ENCODE data around the gene SLC17A1.

The SLC17A1 gene, protein sequence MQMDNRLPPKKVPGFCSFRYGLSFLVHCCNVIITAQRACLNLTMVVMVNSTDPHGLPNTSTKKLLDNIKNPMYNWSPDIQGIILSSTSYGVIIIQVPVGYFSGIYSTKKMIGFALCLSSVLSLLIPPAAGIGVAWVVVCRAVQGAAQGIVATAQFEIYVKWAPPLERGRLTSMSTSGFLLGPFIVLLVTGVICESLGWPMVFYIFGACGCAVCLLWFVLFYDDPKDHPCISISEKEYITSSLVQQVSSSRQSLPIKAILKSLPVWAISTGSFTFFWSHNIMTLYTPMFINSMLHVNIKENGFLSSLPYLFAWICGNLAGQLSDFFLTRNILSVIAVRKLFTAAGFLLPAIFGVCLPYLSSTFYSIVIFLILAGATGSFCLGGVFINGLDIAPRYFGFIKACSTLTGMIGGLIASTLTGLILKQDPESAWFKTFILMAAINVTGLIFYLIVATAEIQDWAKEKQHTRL
- 0 reads per million in 4 experiments for total RNA-seq

DNA sequence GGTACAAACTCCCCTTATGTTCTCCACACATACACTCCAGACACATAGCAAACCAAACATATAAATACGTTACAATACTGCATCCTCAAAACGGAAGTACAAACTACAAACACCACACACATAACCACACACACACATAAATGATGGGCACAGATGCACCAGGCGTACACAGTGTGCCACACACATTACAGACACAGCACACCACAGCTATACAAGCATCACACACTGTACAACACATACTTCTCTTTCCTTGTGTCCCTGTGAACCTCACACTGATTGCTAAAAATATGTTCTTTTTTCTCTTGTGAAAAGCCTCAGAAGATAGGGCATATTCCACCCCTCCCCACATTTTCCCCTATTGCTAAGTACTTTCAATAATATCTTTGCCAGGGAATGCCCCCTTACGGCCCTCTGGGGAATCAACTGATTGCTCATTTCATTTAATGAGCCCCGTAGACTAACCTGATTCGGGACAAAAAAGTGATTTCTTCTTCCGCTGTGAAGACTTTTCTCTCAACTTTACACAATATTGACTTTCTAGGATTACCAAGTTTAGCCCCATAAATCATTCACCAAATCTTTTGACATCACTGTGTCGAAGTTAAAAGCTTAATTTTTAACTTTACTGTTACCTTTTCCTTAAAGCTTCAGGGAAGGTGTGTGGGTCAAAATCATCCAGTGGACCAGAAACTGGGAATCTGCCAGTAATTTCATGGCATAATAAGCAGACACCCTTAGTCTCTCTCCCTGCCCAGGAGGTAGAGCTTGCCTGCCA, at the start of gene SLC17A1:
SLC17A1 (minus strand) TSS at position 521 of the 775 bp plus-strand sequence. CDS start 1,495 bp downstream, outside the sequence.
- DNase-seq, result no peak

DNA sequence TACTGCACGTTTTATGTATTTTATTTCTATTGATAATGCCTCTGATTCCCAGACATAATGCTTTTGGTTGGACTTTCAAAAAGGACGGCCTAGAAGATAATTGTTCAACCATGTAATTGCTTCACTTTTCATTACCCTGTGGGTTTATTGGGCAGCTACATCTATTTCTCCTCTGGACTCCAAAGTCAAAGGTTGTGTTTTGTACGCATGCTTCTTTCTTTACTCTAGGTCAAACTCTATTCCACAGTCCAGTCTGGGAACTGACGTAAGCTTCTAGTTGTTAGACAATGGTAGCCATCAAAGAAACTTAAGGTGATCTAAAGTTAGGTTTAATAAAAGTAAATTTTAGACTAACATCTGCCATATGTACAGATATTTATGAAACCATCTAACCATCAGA, 48.7 kb upstream of the SLC17A1 start:
- no peak for DNase-seq

DNA sequence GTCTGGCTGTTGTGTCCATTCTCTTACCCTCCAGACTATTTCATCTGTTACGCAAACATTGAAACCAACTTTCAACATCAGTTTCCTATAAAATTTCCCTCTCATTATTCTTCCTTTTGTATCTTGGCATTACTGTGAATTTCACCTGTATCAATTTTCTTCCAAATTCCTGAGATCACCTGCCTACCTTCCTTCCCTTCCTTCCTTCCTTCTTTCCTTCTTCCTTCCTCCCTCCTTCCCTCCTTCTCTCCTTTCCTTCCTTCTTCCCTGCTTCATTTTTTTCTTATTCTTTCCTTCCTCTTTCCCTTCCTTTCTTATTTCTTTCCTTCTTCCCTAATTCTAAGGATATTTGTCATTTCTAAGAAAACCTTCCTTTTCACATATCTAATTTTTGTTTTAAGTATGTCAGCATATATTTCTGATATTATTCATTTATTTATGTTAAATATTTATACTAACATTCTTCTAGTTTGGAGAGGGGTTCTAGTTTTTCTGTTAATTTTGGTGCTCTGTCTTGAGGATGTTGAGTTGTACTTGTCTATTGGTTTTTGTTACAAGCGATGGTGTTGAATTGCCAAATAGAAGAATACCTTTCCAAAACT, 47.0 kb upstream of the SLC17A1 start:
- no peak for DNase-seq

DNA sequence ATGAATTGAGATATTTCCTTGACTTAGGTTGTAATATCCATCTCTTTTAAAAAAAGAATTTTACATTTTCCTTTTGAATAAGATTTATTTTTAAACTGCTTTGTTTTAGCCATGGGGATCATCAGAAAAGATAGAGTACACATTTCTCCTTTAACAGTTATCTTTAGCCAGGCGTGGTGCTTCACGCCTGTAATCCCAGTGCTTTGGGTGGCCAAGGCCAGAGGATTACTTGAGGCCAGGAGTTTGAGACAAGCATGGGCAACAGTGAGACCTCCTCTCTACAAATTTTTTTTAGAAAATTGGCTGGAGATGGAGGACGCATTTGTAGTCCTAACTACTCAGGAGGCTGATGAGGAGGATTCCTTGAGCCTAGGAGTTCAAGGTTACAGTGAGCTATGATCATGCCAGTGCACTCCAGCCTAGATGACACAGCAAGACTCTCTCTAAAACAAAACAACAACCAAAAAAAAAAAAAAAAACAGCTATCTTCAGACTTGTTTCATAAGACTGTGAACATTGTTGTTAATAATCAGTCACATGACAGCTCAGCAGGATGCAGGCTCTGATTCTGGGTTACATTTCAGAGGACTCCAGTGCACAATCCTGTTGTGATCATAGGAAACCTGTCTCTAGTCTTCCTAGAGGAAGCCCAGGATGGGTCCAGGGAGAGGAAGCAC, 44.2 kb upstream of the SLC17A1 start:
- no peak for DNase-seq

DNA sequence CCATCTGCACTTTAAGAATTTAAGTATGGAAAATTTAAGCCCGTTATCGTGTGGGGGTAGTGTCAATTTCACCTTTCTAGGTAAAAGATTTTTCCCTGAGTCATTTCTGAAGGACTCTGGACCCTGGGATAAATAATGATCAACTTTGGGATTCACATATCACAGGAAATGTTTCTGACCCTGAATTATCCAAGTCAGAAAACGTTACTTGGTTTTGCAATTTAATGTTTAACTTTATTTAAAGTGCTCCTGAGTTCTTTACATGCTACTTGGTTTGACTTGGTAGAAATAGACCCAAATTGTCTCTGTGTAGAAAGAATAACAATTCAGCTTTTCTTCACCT, 43.7 kb upstream of the SLC17A1 start:
- no peak for DNase-seq

DNA sequence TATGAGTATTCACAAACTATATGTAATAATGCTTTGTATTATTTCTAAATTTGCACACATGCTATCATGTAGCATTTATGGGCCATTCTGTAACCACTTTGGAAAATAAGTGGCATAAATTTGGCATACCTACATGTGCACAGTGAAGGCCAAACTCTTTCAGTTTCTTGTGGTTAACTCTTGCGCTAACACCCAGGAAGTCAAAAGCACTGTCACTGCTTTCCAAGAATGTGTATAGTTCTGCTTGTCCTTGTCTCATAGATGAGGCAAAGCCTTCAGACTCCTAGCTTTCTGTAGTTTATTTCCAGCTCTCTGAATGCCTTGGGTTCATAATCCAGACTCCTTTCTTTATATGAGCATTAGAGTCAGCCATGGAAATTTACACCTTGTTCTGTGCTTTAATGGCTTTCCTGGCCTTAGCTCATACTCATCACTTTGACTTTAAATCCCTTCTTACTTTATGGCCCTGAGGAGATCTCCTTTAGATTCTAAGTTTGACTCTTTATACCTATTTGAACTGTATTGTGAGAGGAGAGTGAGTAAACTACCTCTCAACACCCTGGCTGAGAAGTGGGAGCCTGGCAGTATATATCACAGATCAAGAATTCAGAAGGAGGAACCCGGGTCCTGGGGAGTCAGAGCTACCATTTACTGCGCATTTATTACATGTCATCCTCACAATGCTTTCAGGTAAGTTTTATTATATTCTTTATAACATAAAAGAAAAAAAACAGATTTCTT, 43.1 kb upstream of the SLC17A1 start:
- no peak for DNase-seq

DNA sequence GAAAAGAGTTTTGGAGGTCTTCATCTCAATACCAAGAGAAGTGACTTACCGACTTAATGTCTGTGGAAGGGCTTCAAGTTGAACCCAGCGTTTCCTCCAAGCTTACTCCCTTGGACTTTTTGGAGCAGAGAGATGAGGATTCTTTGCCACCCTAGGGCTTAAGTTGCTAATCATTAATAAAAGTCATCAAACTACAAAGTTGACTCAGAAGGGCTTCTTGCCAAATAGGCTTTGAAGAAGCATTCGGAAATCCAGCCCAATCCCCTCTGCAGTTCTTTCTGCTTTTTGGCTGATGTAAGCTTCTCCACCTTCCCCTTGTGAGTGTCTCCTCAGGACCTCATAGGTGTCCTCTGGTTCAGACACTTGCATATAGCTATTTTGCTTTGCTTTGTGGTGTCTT, 42.3 kb upstream of the SLC17A1 start, which contains the start of gene SLC17A3:
SLC17A3 (minus strand) TSS at position 126 of the 400 bp plus-strand sequence. CDS start 5,856 bp downstream, outside the sequence.
- no peak for DNase-seq

DNA sequence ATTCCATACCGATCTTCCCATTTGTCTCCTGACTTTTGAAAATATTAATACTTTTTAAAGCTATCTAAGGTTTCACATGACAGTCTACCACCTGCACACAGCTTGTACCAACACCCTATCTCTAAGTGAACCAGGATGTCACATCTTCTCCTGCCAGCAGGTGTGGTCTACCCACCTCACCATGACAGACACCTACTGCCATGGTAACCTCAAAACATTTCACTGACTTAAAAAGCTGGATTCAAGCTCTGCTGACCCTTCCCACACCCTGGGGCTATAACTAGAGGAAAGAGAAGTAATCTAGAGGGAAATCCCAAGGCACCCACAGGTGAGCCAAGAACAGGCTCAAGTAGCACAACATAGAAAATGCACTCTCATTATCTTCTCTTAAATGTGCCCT, 41.0 kb upstream of the SLC17A1 start:
- no peak for DNase-seq

DNA sequence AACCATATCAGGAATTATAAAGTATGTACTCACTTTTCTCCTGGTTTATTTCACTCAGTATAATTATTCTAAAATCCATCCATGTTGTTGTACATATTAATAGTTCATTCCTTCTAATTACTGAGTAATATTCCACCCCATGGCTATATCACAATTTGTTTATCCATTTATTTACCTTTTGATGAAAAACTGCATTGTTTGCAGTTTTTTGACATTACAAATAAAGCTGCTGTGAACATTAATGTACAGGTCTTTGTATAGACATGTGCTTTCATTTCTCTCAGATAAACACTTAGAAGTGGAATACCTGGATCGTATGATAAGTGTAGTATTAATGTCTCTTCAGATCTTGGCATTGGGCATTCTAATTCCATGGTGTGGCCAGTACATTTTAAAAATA, 38.0 kb upstream of the SLC17A1 start:
- DNase-seq, result no peak

DNA sequence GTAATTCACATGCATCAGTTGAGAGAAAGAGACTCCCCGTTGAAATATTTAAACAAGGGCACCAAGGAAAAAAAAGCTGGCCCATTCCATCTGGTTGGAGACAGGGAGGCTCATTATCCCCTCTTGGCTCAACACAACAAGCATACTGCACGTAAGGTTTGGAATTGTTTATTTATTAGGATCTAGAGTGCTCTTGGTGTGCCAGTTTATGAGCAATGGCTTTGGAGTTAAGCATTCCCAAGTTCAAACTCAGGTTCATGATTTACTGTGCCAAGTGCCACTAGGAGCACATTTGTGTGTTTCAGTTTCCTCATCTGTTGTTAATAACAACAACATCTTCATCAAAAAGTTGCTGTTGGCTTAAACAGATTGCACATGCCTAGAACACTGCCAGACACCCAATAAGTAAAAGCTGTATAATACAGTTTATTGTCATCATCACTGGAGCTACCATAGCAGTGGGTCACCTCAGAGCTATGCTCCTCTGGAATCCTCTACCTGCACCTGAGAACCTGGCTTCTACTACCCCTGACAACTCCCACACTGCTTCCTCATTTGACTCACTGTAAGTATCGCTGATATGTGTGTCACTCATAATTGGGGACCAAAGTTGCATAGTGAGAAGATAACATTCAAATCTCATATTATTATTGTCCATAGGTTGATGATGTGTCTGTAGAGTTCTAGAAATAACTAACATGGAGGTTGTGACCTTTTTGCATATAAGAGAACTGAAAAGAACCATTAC, 36.8 kb upstream of the SLC17A1 start:
- no peak for DNase-seq

DNA sequence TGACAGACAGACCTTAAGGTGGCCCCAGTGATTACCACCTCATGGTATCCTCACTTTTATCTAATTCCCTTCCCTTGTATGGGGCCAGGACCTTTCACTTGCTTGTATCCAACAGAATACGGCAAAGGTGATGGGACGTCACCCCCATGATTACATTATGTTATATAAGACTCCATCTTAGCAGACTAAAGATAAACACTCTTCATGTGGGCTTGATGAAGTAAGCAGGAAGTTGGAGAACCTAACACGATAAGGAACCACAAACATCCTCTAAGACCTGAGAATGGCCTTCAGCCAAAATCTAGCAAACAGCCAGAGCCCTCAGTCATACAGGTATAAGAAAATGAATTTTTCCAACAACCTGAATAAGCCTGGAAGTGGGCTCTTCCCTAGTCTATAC, 34.2 kb upstream of the SLC17A1 start:
- DNase-seq, result no peak

DNA sequence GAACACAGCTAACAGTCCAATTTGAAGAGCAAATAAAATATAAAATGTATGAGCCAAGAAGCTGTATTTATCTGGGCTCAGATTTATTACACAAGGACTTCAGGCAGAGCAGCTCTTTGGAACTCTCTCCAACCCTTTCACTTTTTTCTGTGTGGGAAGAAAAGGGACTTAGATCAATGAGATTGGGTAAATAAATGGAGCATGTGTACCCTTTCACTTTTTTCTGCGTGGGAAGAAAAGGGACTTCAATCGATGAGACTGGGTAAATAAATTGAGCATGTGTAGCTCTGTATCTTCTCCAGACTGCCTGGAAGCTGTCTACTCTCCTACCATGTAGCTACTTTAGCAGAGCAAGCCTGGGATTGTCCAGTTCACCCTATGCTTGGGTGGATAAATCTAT, 31.5 kb upstream of the SLC17A1 start:
- DNase-seq, result no peak

DNA sequence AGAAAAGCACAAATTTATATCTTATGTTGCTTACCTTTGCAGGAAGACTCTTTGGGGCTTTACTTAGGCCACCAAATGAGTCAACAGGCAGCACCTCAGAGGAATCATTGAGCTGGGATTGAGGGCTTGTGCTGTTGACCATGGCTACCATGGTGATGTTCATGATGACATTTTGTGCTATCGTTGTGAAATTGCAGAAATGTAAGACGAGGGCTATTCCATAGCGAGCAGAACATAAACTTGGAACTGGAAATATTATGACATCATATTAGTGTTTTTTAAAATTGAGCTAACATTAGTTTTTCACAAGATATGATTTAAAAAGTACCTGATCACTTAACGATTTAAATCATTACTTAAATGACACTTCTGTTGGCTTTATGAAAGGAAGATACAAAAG, 30.3 kb upstream of the SLC17A1 start:
- no peak for DNase-seq

DNA sequence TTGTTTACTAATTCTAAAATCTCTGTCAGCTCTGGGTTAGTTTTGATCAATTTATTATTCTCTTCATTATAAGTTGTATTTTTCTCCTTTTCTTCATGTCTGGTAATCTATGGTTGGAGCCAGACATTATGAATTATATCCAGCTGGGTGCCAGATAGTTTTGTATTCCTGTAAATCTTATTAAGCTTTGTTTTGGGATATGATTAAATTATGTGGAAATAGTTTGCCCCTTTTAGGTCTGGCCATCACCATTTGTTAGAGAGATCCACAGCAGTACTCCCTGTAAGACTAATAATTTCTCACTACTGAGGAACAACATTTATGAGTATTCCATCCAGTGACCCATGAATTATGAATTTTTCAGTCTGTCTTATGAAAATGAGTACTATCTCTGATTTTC, 20.9 kb upstream of the SLC17A1 start:
- DNase-seq, result no peak

DNA sequence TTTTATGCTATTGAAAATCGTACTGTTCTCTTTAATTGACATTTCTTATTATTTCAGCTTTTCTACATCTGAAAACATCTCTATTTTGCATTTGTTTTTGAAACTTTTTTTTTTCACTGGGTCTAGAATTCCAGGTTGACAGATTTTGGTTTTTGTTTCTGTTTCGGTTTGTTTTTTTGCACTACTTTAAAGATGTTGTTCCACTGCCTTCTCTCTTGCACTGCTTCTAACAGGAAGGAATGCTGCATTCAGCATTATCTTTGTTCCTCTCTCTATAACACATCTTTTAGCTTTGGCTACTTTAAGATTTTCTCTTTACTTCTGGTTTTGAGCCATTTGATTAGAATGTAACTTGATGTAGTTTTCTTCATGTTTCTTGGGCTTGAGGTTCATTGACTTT, 20.1 kb upstream of the SLC17A1 start:
- no peak for DNase-seq

DNA sequence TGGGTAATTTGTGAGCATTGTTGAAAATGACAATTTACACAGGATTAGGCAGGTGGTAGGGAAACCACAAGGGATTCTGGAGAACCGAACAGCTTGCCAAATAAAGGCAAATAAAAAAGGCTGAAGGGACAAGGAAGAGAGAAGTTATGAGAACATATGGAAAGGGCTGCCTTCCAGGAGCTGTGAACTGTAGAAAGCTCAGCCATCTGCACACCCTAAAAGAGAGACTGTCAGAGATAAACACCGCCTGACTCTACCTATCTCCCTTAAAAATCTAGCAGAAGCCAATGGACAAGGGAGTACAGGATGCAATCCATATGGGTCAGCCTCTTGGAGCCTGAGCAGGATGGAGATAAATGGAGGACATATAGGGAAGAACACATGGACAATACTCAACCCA, 12.7 kb upstream of the SLC17A1 start:
- no peak for DNase-seq

DNA sequence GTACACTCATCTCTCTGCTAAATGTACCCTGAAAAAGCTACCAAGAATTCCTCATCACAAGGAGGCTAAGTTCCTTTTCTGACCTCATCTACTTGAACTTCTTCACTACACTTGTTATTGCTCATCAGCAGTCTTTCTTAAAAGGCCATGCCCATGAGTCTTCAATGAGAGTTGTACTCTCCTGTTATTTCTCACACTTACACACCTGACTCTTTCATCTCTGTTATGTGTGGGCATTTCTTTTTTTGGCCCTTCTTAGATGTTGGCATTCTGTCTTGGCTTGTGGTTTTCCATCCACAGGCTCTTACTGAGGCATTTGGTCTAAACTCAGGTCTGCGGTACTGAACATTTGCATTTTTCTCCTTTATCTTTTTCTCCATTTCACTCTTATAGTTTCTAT, 10.7 kb upstream of the SLC17A1 start:
- no peak for DNase-seq

DNA sequence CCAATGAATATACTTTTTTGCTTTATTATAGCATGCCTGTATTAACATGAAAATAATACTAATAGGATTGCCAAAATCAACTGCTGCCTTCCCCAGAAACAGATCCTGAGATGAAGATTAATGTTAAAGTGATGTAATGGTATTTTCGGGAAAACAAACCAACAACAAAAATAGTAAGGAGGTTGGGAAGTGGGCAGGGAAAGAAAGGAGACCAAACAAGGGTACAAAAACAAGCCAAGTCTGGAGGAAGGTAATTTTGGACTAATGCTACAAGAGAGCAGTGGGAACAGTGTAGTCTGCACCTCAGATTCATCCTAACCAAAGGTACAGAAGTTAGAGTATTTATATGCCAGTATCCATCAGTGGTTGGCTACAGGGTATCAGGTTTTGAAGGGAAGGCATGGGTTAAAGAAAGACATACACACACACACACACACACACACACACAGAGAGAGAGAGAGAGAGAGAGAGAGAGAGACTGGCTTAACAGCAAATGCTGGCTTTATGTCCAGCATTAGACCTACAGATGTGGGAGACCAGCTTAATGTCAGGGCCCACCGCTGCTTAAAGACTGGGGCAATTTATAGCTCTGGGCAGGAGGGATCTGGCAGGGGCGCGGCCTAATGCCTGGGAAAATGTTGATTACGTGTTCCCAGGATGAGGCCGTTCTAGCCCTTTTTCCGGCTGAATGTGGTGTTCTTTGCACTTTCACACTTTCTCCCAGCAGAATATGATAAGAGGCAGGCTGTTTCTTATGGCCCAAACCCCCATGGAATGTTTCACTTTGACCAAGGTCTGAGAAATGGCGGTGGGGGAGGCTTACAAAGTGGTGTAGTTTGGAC, 3.8 kb upstream of the SLC17A1 start:
- DNase-seq, result no peak

DNA sequence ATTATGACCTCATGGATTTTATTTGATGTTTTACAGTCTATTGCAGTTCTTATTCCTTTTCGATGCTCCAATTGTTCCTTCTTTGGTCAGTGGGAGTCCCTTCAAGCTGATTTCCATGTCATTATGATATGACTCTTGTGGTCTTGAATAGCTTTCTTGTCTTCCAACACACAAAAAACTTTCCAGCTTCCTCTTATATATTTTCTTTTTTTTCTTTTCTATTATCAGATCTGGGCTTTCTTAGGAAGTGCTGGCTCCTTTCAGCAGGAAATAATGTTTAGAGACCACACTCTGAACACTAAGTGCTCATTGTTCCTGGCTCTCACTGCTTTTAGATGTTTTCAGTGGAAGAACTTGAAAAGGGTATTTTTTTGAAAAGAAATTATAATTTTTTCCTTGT, 3.1 kb upstream of the SLC17A1 start:
- DNase-seq, result no peak

DNA sequence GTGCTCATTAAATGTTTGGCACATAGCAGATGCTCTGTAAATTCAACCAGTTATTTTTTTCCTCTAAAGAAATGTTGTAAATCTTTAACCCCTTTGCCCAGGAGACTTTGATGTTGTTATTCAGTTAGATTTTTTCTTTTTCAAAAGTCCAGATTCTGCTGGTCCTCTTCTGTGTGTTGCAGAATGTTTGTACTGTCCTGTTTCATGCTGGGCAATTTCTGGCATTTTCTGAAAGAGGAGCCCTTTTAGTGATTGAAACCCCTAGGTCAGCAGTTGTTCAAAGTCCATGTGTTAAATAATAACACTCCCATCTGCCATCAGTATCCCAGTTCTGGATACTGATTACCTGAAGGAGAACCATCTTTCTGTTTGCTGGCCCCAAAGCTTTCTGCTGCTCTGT, 1.3 kb upstream of the SLC17A1 start:
- DNase-seq, result no peak

DNA sequence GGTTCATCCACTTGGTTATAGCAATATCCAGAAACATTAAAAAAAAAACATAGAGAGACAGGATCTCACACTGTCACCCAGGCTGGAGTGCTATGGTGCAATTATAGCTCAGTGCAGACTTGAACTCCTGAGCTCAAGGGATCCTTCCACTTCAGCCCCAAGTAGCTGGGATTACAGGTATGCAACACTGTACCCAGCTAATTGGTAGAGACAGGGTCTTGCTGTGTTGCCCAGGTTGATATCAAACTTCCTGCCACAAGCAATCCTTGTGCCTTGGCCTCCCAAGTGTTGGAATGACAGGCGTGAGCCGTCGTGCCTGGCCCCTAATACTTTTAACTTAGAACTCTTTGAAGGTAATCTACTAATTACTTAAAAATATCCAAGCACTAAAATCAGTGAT, 818 bp upstream of the SLC17A1 start:
- no peak for DNase-seq
